Measurements from ENCODE around the gene C6orf52.
A peak's percentile ranks its signal among the peaks of the same experiment; 100 is the strongest.
"Not testable (repeated sequence)": the region's sequence is repeated elsewhere in the genome, so short reads cannot be mapped to it uniquely, and the experiment has no call there.

C6orf52 gene

DNA sequence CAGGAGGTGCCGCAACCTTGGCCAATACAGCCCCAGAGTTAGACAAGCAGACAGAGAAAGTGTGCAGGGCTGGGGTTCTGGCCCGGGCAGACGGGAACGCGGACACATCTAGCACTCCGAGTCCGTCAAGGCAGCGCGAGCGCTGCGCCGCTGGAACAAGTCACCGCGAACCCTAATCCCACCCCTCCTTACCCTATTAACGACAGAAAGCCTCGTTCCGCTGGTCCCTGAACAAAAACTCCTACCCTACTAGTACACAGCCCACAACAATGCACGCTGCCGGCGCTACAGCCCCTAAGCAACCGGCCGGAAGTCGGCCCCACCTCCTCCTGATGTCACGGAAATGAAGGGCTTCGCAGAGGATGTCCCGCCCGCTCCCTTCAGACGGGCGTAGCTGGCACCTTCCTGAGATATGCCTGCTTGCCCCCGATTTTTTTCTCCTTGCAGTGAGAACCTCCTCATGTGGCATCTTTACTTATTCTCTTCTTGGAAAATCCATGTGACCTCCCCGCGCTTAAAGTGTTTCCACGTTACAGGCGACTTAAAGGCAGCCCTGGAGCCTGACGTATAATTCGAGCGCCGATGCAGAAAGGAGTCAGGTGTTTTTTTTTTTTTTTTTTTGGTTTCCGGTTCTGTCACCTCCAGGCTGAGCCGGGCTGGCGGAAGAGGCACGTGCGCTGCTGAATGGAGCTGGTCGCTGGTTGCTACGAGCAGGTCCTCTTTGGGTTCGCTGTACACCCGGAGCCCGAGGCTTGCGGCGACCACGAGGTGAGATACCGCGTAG lies at the start of gene C6orf52, which contains the start of gene PAK1IP1:
Gene C6orf52 (minus strand): TSS at position 315 of the 784 bp plus-strand sequence. CDS start 7,066 bp downstream, outside the sequence.
Gene PAK1IP1 (plus strand): TSS at position 671 of the 784 bp plus-strand sequence. CDS start 14 bp downstream, at position 685.
- Histone ChIP-seq H3K4me3 (ENCODE audit: low read depth, low read length) (peak within 1 kb of the TSS; percentile 87), H3K36me3 (peaks cover 26% of the 10 kb centered on the region), H3K9me3 (ENCODE audit: severe bottlenecking) (no peaks in the 10 kb centered on the region), H3K27ac (peak within 1 kb of the TSS; percentile 99), H3K27me3 (ENCODE audit: insufficient read depth, low read depth, severe bottlenecking) (no peaks in the 10 kb centered on the region)
- TF ChIP-seq, protein P1, sequence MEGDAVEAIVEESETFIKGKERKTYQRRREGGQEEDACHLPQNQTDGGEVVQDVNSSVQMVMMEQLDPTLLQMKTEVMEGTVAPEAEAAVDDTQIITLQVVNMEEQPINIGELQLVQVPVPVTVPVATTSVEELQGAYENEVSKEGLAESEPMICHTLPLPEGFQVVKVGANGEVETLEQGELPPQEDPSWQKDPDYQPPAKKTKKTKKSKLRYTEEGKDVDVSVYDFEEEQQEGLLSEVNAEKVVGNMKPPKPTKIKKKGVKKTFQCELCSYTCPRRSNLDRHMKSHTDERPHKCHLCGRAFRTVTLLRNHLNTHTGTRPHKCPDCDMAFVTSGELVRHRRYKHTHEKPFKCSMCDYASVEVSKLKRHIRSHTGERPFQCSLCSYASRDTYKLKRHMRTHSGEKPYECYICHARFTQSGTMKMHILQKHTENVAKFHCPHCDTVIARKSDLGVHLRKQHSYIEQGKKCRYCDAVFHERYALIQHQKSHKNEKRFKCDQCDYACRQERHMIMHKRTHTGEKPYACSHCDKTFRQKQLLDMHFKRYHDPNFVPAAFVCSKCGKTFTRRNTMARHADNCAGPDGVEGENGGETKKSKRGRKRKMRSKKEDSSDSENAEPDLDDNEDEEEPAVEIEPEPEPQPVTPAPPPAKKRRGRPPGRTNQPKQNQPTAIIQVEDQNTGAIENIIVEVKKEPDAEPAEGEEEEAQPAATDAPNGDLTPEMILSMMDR (IDR thresholded peaks at IDR 0.05; ENCODE audit: low read depth, low read length), result no peak
- DNase-seq, result peak; percentile 98

DNA sequence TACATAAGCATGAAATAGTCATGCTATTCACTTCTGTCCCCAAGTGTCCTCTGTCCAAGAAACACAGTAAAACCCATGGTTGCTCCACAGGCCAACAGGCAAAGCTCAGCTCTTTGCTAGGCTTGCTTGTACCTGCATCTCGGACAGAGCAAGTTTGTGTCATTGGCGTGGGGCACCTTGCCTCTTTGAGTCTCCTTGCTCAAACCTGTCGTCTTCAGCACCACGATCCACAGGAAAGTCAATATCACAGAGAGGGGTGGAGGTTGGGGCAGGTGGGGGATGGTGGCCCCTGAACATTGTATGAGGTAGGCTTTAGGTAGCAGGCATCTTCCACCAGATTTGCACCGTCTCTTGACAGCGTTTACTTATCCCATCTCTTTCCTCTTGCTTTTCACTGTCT lies 49.1 kb upstream of the C6orf52 start:
- H3K9me3 ChIP-seq (ENCODE audit: severe bottlenecking), result peaks cover 5% of the 10 kb centered on the region
- H3K4me3 ChIP-seq (ENCODE audit: low read depth, low read length), result no peak overlapping the region
- H3K36me3 ChIP-seq, result peaks cover under 1% of the 10 kb centered on the region; the same call in 1 of the 2 replicates
- H3K27me3 ChIP-seq (ENCODE audit: insufficient read depth, low read depth, severe bottlenecking), result no peaks in the 10 kb centered on the region
- TF ChIP-seq, protein P1 (IDR thresholded peaks at IDR 0.05; ENCODE audit: low read depth, low read length), result no peak
- DNase-seq, result no peak
- H3K27ac ChIP-seq, result no peak overlapping the region

DNA sequence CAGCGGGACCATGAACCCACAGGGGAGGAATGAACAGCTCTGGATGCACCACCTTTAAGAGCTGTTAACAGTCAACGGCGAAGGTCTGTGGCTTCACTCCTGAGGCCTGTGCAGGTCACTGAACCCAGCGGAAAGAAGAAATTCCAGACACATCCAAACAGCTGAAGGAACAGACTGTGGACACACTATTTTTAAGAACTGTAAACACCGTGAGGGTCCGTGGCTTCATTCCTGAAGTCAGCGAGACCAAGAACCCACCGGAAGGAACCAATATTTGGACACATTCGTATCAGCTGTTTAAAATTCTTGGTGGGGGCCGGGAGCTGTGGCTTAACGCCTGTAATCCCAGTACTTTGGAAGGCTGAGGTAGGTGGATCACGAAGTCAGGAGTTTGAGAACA lies 47.8 kb upstream of the C6orf52 start:
- TF ChIP-seq, protein P1 (IDR thresholded peaks at IDR 0.05; ENCODE audit: low read depth, low read length), result no peak
- no peak overlapping the region for H3K4me3 ChIP-seq (ENCODE audit: low read depth, low read length)
- H3K27me3 ChIP-seq (ENCODE audit: insufficient read depth, low read depth, severe bottlenecking), result no peaks in the 10 kb centered on the region
- H3K27ac ChIP-seq, result no peak overlapping the region
- H3K9me3 ChIP-seq (ENCODE audit: severe bottlenecking), result peaks cover 5% of the 10 kb centered on the region
- DNase-seq, result no peak
- H3K36me3 ChIP-seq, result no peaks in the 10 kb centered on the region

DNA sequence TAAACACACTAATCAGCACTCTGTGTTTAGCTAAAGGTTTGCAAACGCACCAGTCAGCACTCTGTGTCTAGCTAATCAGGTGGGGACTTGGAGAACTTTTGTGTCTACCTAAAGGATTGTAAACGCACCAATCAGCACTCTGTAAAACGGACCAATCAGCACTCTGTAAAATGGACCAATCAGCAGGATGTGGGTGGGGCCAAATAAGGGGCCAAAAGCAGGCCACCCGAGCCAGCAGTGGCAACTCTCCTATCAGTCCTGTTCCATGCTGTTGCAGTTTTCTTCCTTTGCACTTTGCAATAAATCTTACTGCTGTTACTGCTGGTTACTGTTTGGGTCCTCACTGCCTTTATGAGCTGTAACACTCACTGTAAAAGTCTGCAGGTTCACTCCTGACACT lies 47.2 kb upstream of the C6orf52 start:
- H3K27me3 ChIP-seq (ENCODE audit: insufficient read depth, low read depth, severe bottlenecking); H3K27ac ChIP-seq; H3K4me3 ChIP-seq (ENCODE audit: low read depth, low read length); H3K36me3 ChIP-seq; DNase-seq; H3K9me3 ChIP-seq (ENCODE audit: severe bottlenecking): not testable (repeated sequence)

DNA sequence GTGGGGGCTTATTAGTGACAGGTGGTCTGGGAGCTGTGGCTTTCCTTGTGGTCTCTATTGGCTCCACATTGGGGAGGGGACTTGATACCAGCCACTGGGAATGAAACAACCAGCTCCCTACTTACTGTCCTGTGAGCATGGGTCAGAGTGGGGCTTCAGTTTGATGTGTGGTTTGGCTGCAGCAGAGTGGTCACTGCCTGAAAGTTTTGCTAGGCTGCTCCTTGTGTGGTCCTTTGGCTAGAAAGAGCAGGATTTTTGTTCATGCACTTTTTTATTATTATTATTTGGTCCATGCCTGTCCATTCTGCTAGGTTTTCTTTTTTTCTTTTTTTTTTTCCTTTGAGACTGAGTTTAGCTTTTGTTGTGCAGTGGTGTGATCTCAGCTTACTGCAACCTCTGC lies 45.6 kb upstream of the C6orf52 start:
- H3K27ac ChIP-seq, result no peak overlapping the region
- peaks cover 5% of the 10 kb centered on the region for H3K9me3 ChIP-seq (ENCODE audit: severe bottlenecking)
- H3K27me3 ChIP-seq (ENCODE audit: insufficient read depth, low read depth, severe bottlenecking), result no peaks in the 10 kb centered on the region
- TF ChIP-seq, protein P1 (IDR thresholded peaks at IDR 0.05; ENCODE audit: low read depth, low read length), result no peak
- H3K36me3 ChIP-seq, result no peaks in the 10 kb centered on the region
- peak; percentile 5 for DNase-seq
- H3K4me3 ChIP-seq (ENCODE audit: low read depth, low read length), result no peak overlapping the region

DNA sequence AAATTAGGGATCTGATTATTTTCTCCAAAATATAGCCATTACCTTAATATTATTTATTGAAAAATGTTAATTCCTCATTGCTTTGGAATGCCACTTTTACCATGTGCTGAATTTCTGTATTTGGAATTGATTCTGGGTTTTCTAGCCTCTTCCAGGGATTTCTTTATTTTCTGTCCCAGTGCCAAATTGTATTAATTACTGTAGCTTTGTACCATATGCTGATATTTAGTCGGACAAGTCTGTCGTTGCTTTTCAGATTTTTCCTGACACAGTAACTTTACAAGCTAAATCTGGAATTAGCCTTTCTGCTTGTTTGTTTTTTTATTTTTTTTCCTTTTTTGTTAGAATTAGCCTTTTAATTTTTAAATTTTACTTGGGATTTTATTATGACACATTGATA lies 42.3 kb upstream of the C6orf52 start:
- Histone ChIP-seq H3K27me3 (ENCODE audit: insufficient read depth, low read depth, severe bottlenecking) (no peaks in the 10 kb centered on the region), H3K4me3 (ENCODE audit: low read depth, low read length) (no peak overlapping the region), H3K9me3 (ENCODE audit: severe bottlenecking) (peaks cover 3% of the 10 kb centered on the region), H3K27ac (no peak overlapping the region), H3K36me3 (peaks cover 21% of the 10 kb centered on the region)
- TF ChIP-seq, protein P1 (IDR thresholded peaks at IDR 0.05; ENCODE audit: low read depth, low read length), result no peak
- no peak for DNase-seq

Measured in WERI-Rb-1 (cell line).